ENCODE data around the gene NXT2. TPM values are rescaled to one million over a fixed set of nuclear protein-coding genes. Genes with fewer than 3 reads are reported as not detected.

The NXT2 gene
- total and polyA plus RNA-seq, 2 experiments from 2014 or later, result 13.1 to 23.6 TPM

- no peak for DNase-seq (ENCODE audit: low spot score)
- H3K27ac ChIP-seq (ENCODE audit: low read depth), result no peak overlapping the region
- H3K4me3 Mint-ChIP-seq, result no peak overlapping the region
- no peaks in the 10 kb centered on the region for H3K27me3 Mint-ChIP-seq (ENCODE audit: insufficient read depth, low read depth, poor library complexity)
- H3K79me2 ChIP-seq (replicated peaks; ENCODE audit: insufficient read depth), result no peaks in the 10 kb centered on the region
- TF ChIP-seq REST (IDR thresholded peaks at IDR 0.05; ENCODE audit: unreplicated experiment) (no peak), EZH2phosphoT487 (IDR thresholded peaks at IDR 0.05; ENCODE audit: unreplicated experiment) (no peak), CREB1 (CRISPR knock-in tag; IDR thresholded peaks at IDR 0.05; ENCODE audit: low read depth) (no peak), STAT1 (IDR thresholded peaks at IDR 0.05; ENCODE audit: unreplicated experiment) (no peak), NANOG (IDR thresholded peaks at IDR 0.05; ENCODE audit: borderline replicate concordance) (no peak), POLR2AphosphoS5 (IDR thresholded peaks at IDR 0.05; ENCODE audit: low read depth) (no peak), CTCF (conservative IDR thresholded peaks at IDR 0.05; ENCODE audit: low read depth in 2 of 2) (no peak), ZNF114 (CRISPR knock-in tag; IDR thresholded peaks at IDR 0.05) (no peak), ZNF331 (CRISPR knock-in tag; IDR thresholded peaks at IDR 0.05; ENCODE audit: low read depth) (no peak), ETS1 (IDR thresholded peaks at IDR 0.05) (no peak), JUNB (IDR thresholded peaks at IDR 0.05; ENCODE audit: unreplicated experiment) (no peak), EZH2 (IDR thresholded peaks at IDR 0.05; ENCODE audit: low read depth, unreplicated experiment) (no peak), ZNF462 (CRISPR knock-in tag; IDR thresholded peaks at IDR 0.05) (no peak)
- H3K9me3 Mint-ChIP-seq, result no peaks in the 10 kb centered on the region
- no peak for ATAC-seq
- no peak overlapping the region for H3K27ac Mint-ChIP-seq
- H3K36me3 ChIP-seq (ENCODE audit: insufficient read depth), result no peaks in the 10 kb centered on the region
- H3K4me3 ChIP-seq, result no peak overlapping the region
- H2AFZ ChIP-seq, result no peak overlapping the region
- no peaks in the 10 kb centered on the region for H3K27me3 ChIP-seq (ENCODE audit: insufficient read depth)
- no peaks in the 10 kb centered on the region for H4K20me1 ChIP-seq (replicated peaks; ENCODE audit: insufficient read depth)
- no peak overlapping the region for H3K4me2 ChIP-seq
- no peaks in the 10 kb centered on the region for H3F3A ChIP-seq (replicated peaks; ENCODE audit: low read depth)
- H3K9me2 ChIP-seq (ENCODE audit: insufficient read depth), result no peaks in the 10 kb centered on the region
- no peaks in the 10 kb centered on the region for H3K36me3 Mint-ChIP-seq (ENCODE audit: low read depth)
- no peaks in the 10 kb centered on the region for H3K4me1 ChIP-seq (ENCODE audit: insufficient read depth)
- no peaks in the 10 kb centered on the region for H3K4me1 Mint-ChIP-seq
Observed at GRCh38 chrX:109498434-109498833, 38.2 kb upstream of the NXT2 start.
